Retinal pigment epithelial cell (primary cell): ENCODE measurements around the gene UNK.
"Not testable (repeated sequence)": the region's sequence is repeated elsewhere in the genome, so short reads cannot be mapped to it uniquely, and the experiment has no call there.

Experiments used
- DNase-seq: peaks from one replicate; pipeline ENCODE4 v3.0.0-alpha.2; 2010; ENCODE audit warnings: low read depth
- H3K4me3 ChIP-seq: 2 replicates; pipeline ENCODE4 v1.5.1; 2011; ENCODE audit warnings: mild to moderate bottlenecking, low read length, control low read depth, moderate library complexity
- CTCF ChIP-seq: conservative IDR thresholded peaks from 2 replicates; pipeline ENCODE4 v1.5.1; 2011; ENCODE audit warnings: low read depth, low read length, control low read depth, inconsistent platforms

Gene UNK

DNA sequence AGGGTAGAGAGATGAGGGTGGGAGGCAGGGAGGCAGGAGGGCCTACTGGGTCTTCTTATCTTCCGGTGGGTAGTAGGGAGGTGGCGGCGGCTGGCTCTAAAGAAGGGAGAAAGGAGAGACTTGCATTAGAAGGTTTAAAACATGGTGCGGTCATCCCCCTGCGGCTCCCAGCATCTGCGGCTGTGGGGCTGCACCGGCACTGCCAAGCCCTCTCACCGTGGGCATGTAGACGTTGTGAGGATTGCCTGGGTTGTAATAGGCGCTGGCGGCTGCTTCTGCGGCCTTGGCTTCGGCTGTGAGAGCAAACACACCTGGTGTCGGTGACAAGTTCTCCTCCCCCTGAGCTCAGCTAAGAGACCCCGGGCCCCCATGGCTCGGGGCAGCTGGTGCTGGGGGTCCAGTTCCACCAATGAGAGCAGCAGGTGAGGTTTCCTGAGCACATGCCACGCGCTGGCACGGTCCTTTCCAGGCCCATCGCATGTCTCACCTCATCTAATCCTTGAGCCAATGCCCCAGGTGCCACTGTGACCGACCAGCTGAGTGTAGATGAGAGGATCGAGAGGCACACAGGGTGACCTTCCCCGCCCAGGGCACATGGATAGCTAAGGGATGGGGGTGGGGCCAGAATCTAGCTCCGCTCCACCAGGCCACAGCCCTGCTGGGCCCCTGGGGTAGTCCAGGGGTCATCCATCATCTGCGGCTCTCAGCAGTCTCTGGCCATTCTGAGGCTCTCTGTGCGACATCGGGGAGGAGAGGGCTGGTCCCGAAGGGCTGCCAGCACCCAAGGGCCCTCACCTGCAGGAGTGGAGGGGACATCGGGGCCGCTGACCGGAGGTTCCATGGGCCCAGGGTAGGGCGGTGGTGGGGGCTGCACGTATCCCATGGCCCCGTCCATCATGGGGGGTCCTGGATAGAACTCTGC lies 62.3 kb downstream of the UNK start:
- DNase-seq: no peak
- TF ChIP-seq CTCF: no peak
- no peak overlapping the region for H3K4me3 ChIP-seq

GRCh38 chr17:75847614-75848522 lies 63.3 kb downstream of the UNK start:
- TF ChIP-seq CTCF: no peak
- no peak for DNase-seq
- H3K4me3 ChIP-seq: no peak overlapping the region

DNA sequence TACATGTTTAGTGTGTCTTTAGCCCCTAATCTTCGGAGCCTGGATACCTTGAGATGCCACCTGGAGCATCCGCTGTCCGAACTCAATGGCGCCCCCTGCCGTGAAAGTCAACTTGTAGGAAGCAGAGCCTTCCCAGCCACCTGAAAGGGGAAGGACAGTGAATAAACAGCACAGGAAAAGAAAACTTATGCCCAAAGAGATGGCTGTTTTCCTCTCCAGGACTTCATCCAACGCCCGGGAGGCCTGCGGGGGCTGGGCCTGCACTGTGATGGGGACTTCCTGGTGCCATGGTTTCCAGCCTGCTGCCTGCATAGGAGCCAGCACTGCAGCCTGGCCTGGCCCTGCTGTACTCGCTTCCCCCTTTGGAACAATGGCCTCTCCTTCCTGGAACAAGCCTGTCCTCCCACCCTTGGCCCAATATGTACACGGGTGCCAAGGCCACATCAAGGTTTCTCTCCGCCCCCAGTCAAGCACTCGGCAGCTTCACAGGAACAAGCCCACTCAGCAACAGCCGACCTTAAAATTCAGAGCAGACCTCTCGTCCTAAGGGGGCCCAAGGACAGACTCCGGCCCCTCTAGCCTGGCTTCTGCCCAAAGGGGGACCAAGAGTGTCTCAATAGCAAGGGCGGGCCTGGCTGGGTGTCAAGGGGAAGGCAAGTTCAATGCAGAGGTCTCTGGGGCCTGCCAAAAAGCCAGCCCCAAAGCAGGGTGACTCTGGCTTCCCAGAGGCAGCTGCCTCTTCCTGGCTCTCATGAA lies 64.1 kb downstream of the UNK start:
- TF ChIP-seq CTCF: peak; percentile 78
- H3K4me3 ChIP-seq: no peak overlapping the region
- no peak for DNase-seq

GRCh38 chr17:75849279-75849646 lies 64.7 kb downstream of the UNK start:
- no peak overlapping the region for H3K4me3 ChIP-seq
- TF ChIP-seq CTCF: no peak
- no peak for DNase-seq

GRCh38 chr17:75849724-75850123 lies 65.1 kb downstream of the UNK start:
- TF ChIP-seq CTCF: no peak
- DNase-seq: no peak
- H3K4me3 ChIP-seq: no peak overlapping the region

GRCh38 chr17:75850928-75851692 lies 66.5 kb downstream of the UNK start:
- no peak overlapping the region for H3K4me3 ChIP-seq
- peak; percentile 99 for DNase-seq
- no peak for TF ChIP-seq CTCF

- DNase-seq, H3K4me3 ChIP-seq: not testable (repeated sequence)
Observed at GRCh38 chr17:75851693-75851991, 67.0 kb downstream of the UNK start.
